Stimulated activated CD4-positive, alpha-beta T cell treated with anti-CD3 and anti-CD28 coated beads, Interleukin-1b, Interleukin-23, amount 100 ng/mL, for 48 hours (primary cell): Measurements from ENCODE around the gene ZNF587.
A peak's percentile ranks its signal among the peaks of the same experiment; 100 is the strongest.
"Not testable (repeated sequence)": the region's sequence is repeated elsewhere in the genome, so short reads cannot be mapped to it uniquely, and the experiment has no call there.

Source experiments
- DNase-seq: peaks from one replicate; pipeline ENCODE4 v3.0.0-alpha.2; 2020

ZNF587 gene

GRCh38 chr19:57849666-57850473 is at the start of gene ZNF587:
Gene ZNF587 (plus strand): TSS chr19:57849859. CDS start chr19:57850039, 180 bp downstream.
- peak; percentile 81 for DNase-seq

- DNase-seq: no peak
Measured at GRCh38 chr19:57800696-57801095, 49.0 kb upstream of the ZNF587 start.

GRCh38 chr19:57802269-57802668 is 47.4 kb upstream of the ZNF587 start:
- no peak for DNase-seq

GRCh38 chr19:57803265-57803593 is 46.4 kb upstream of the ZNF587 start:
- no peak for DNase-seq

- no peak for DNase-seq
Measured at GRCh38 chr19:57803594-57804325, 45.9 kb upstream of the ZNF587 start.

- DNase-seq: no peak
Measured at GRCh38 chr19:57807541-57807940, 42.1 kb upstream of the ZNF587 start.

- DNase-seq: not testable (repeated sequence)
Measured at GRCh38 chr19:57810410-57811295, 39.0 kb upstream of the ZNF587 start.

GRCh38 chr19:57812226-57812625 is 37.4 kb upstream of the ZNF587 start:
- DNase-seq: no peak

GRCh38 chr19:57812975-57813820 is 36.5 kb upstream of the ZNF587 start:
- DNase-seq: not testable (repeated sequence)

GRCh38 chr19:57813919-57814504 is 35.6 kb upstream of the ZNF587 start:
- DNase-seq: no peak

GRCh38 chr19:57814505-57815246 is 35.0 kb upstream of the ZNF587 start, which contains the start of gene ZNF552:
Gene ZNF552 (minus strand): TSS chr19:57814913. CDS start chr19:57814743, 170 bp downstream.
- peak; percentile 78 for DNase-seq

GRCh38 chr19:57815247-57816075 is 34.2 kb upstream of the ZNF587 start:
- DNase-seq: no peak

GRCh38 chr19:57816652-57817051 is 33.0 kb upstream of the ZNF587 start:
- no peak for DNase-seq

- no peak for DNase-seq
Measured at GRCh38 chr19:57817976-57818375, 31.7 kb upstream of the ZNF587 start.

- DNase-seq: no peak
Measured at GRCh38 chr19:57818378-57818777, 31.3 kb upstream of the ZNF587 start.

GRCh38 chr19:57819475-57820148 is 30.0 kb upstream of the ZNF587 start:
- DNase-seq: peak; percentile 85

- DNase-seq: no peak
Measured at GRCh38 chr19:57820599-57820998, 29.1 kb upstream of the ZNF587 start.

GRCh38 chr19:57821095-57821494 is 28.6 kb upstream of the ZNF587 start:
- DNase-seq: not testable (repeated sequence)

GRCh38 chr19:57821501-57821900 is 28.2 kb upstream of the ZNF587 start:
- DNase-seq: not testable (repeated sequence)
